Large intestine (tissue), 3 donors: ENCODE results near the gene REG1A. TPM values are rescaled to one million over a fixed set of nuclear protein-coding genes. Genes with fewer than 3 reads are reported as not detected.
A peak's percentile ranks its signal among the peaks of the same experiment; 100 is the strongest.

ENCODE experiments used
- DNase-seq, 2 donors: peaks; one replicate each; pipeline versions ENCODE4 v3.0.0 to v3.0.0-alpha.2; 2013
- H3K27ac ChIP-seq: one replicate; pipeline ENCODE4 v1.5.1; 2013; ENCODE audit warnings: low read length
- H3K27me3 ChIP-seq: 2 replicates; pipeline ENCODE4 v1.6.1; 2013; ENCODE audit warnings: low read length; ENCODE audit not compliant: control insufficient read depth, insufficient read depth
- H3K36me3 ChIP-seq: 2 replicates; pipeline ENCODE4 v1.6.1; 2013; ENCODE audit warnings: low read length; ENCODE audit not compliant: control insufficient read depth, insufficient read depth
- H3K4me1 ChIP-seq: one replicate; pipeline ENCODE4 v1.6.1; 2013; ENCODE audit warnings: low read length; ENCODE audit not compliant: control insufficient read depth, insufficient read depth
- H3K4me3 ChIP-seq: one replicate; pipeline ENCODE4 v1.5.1; 2013; ENCODE audit warnings: low read length
- H3K9me3 ChIP-seq: one replicate; pipeline ENCODE4 v1.6.1; 2013; ENCODE audit warnings: mild to moderate bottlenecking, low read depth, low read length, moderate library complexity; ENCODE audit not compliant: control insufficient read depth
- WGBS: methylation state at CpG from one replicate; pipeline ENCODE4 v1.1.5; 2013; ENCODE audit warnings: low lambda C conversion rate; ENCODE audit not compliant: insufficient coverage; 5-methylcytosine and 5-hydroxymethylcytosine counted together
- polyA plus RNA-seq: library from polyadenylated mRNA; unstranded; fragments of 120-200 nt; gene quantifications from one replicate; pipeline ENCODE4 v1.2.1, GENCODE V29; 2013

REG1A gene
- polyA plus RNA-seq, 1 donor: 2.5 TPM

GRCh38 chr2:79099140-79099686, 21.1 kb upstream of the REG1A start:
- no peak overlapping the region for H3K27ac ChIP-seq
- H3K4me3 ChIP-seq: no peak overlapping the region
- H3K4me1 ChIP-seq: peaks cover 13% of the 10 kb centered on the region
- H3K36me3 ChIP-seq: no peaks in the 10 kb centered on the region
- peaks cover 14% of the 10 kb centered on the region for H3K9me3 ChIP-seq
- no peaks in the 10 kb centered on the region for H3K27me3 ChIP-seq
- no peak for DNase-seq
- WGBS: 80% methylated on average over 1 of the region's 7 CpGs

DNA sequence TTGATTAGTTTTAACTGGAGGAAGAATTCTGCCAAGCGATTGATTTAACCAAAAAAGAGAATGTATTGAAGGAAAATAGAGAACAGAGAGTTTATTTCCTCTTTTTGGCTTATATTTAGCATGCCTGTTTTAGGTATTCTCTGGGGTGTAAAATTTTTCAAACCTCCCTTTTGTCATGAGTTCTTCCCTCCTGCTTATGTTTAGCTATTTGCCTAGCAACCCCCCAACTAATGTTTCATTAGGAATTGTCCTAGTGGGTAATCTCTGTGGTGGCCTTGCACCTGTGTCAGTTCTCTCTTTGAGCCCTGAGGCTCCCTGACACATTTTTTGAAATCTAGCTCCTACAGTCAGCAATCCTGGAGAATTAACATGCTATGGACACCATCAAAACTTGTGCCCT, 20.0 kb upstream of the REG1A start:
- no peak for DNase-seq
- WGBS: 100% methylated on average over 1 of the region's 1 CpG

GRCh38 chr2:79101024-79101423, 19.3 kb upstream of the REG1A start:
- Histone ChIP-seq H3K27me3 (no peaks in the 10 kb centered on the region), H3K9me3 (peaks cover 14% of the 10 kb centered on the region), H3K36me3 (no peaks in the 10 kb centered on the region), H3K4me1 (peaks cover 17% of the 10 kb centered on the region), H3K27ac (no peak overlapping the region), H3K4me3 (no peak overlapping the region)
- no peak for DNase-seq
- WGBS: 100% methylated on average over 1 of the region's 2 CpGs

More for the DNA sequence above, 20.0 kb upstream of the REG1A start:
- peaks cover 17% of the 10 kb centered on the region for H3K4me1 ChIP-seq
- no peak overlapping the region for H3K27ac ChIP-seq
- H3K9me3 ChIP-seq: peaks cover 14% of the 10 kb centered on the region
- no peaks in the 10 kb centered on the region for H3K27me3 ChIP-seq
- no peak overlapping the region for H3K4me3 ChIP-seq
- no peaks in the 10 kb centered on the region for H3K36me3 ChIP-seq

- DNase-seq: peak; percentile 79 to 92
- H3K27ac ChIP-seq: peak overlapping the region; percentile 50
- H3K36me3 ChIP-seq: no peaks in the 10 kb centered on the region
- WGBS: no CpG with 5 or more reads among the region's 2 CpGs
- peaks cover 17% of the 10 kb centered on the region for H3K4me1 ChIP-seq
- H3K4me3 ChIP-seq: no peak overlapping the region
- H3K9me3 ChIP-seq: peaks cover 10% of the 10 kb centered on the region
- no peaks in the 10 kb centered on the region for H3K27me3 ChIP-seq
Observed at GRCh38 chr2:79103214-79103613, 17.1 kb upstream of the REG1A start.

- no peak for DNase-seq
- peaks cover 10% of the 10 kb centered on the region for H3K9me3 ChIP-seq
- no peaks in the 10 kb centered on the region for H3K36me3 ChIP-seq
- H3K27me3 ChIP-seq: no peaks in the 10 kb centered on the region
- H3K4me1 ChIP-seq: peaks cover 17% of the 10 kb centered on the region
- no peak overlapping the region for H3K27ac ChIP-seq
- H3K4me3 ChIP-seq: no peak overlapping the region
- WGBS: 80% methylated on average over 1 of the region's 2 CpGs
Observed at GRCh38 chr2:79105259-79105658, 15.0 kb upstream of the REG1A start.

- H3K4me1 ChIP-seq: peaks cover 14% of the 10 kb centered on the region
- H3K27ac ChIP-seq: no peak overlapping the region
- H3K9me3 ChIP-seq: no peaks in the 10 kb centered on the region
- 100% methylated on average over 2 of the region's 3 CpGs for WGBS
- no peaks in the 10 kb centered on the region for H3K36me3 ChIP-seq
- no peak overlapping the region for H3K4me3 ChIP-seq
- H3K27me3 ChIP-seq: no peaks in the 10 kb centered on the region
- DNase-seq: no peak
Observed at GRCh38 chr2:79112269-79112668, 8.0 kb upstream of the REG1A start.

DNA sequence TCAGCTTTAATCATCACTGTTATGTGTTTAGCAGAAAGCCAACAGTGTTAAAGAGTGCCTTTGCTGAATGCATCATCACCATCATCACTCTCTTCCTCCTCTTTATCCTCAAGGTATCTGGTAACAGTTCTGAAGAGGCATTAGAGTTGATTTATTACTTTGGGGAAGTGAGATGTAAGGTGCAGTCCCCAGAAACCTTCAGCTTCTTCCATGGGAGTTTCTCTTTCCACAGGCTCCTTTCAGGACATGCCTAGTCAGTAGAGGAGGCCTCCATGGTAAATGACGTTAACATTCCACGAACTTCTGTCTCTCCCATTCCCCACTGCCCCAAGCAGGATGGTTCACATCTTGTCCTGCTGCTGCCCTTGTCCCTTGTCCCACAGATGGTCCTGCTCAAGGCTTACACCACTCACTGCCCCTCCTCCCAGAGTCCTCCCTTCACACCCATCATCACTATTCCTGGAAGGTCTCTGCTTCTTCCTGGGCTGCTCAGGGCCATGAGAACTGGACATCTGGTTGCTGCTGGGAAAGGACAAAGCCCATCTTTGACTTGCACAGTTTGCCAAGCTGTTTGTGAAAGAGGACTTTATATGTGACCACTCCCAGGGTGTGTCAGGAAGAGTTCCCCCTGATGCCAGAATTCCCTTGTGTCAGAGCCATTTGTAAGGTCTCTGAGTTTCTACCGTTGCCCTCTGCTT, 5.3 kb upstream of the REG1A start:
- Histone ChIP-seq H3K9me3 (no peaks in the 10 kb centered on the region), H3K4me3 (no peak overlapping the region), H3K27ac (no peak overlapping the region)

DNA sequence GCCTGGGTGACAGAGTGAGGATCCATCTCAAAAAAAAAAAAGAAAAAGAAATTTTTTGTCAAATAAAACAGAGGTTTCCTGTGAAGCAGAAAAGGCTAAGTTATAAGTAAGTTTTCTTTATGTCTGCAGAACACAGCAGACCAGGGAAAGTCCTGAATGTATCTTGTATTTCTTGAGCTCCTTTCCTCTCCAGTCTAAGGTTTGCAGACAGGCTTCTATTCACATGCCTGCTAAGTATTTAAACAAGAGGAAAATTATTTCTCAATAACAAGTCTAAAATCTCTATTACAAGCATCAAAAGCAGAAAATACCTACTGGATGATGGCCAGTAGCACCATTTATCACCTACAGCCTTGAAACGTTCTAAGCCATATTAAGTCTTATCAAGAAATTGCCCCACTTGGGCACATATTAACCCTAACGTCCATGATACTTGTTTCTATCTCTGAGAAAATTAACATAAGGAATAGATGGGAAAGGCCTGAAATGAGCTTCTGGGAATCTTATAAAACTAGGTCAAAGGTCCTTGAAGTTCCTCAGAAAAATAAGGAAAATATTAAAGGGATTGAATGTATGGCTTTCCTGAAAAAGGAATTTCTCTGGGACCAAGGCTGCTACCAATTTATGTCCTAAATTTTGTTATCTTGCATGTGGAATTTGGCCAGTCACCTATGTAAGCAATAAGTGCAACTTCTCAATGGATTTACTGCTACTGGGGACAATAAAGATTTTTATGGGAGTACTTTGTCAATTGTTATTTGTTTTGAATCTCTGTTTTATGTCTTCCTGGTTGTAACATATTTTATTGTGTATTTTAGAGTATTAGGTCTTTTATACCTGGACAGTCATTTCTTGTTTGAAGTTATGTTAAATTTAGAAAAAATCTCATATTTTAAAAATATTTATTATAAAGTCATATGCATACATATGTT, 3.0 kb upstream of the REG1A start:
- H3K4me3 ChIP-seq: no peak overlapping the region
- no peaks in the 10 kb centered on the region for H3K9me3 ChIP-seq
- no CpG with 5 or more reads among the region's 2 CpGs for WGBS
- DNase-seq: peak; percentile 13 to 70
- H3K4me1 ChIP-seq: peaks cover 14% of the 10 kb centered on the region
- H3K27me3 ChIP-seq: no peaks in the 10 kb centered on the region
- no peak overlapping the region for H3K27ac ChIP-seq
- H3K36me3 ChIP-seq: no peaks in the 10 kb centered on the region

More for the DNA sequence above, 5.3 kb upstream of the REG1A start:
- Histone ChIP-seq H3K36me3 (no peaks in the 10 kb centered on the region), H3K4me1 (peaks cover 14% of the 10 kb centered on the region), H3K27me3 (no peaks in the 10 kb centered on the region)
- no CpG with 5 or more reads among the region's 3 CpGs for WGBS
- DNase-seq: peak; percentile 7 to 44

DNA sequence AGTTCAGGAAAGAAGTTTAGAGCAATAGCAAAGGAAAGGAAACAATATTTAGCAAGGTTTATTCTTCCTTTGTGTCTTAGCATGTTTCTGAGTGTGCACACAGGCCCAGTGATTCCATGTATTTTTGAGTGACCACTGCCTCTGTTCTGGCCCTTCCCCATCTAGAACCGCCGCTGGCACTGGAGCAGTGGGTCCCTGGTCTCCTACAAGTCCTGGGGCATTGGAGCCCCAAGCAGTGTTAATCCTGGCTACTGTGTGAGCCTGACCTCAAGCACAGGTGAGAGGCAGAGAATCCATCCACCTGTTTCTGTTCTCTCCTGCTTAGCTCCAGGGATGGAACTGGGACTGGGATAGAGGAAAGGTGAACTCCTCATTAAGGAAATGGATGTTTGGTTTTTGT, 2.4 kb downstream of the REG1A start:
- no peak for DNase-seq
- H3K27me3 ChIP-seq: no peaks in the 10 kb centered on the region
- H3K4me3 ChIP-seq: no peak overlapping the region
- H3K4me1 ChIP-seq: no peaks in the 10 kb centered on the region
- WGBS: no CpG with 5 or more reads among the region's 2 CpGs
- no peak overlapping the region for H3K27ac ChIP-seq
- H3K9me3 ChIP-seq: no peaks in the 10 kb centered on the region
- no peaks in the 10 kb centered on the region for H3K36me3 ChIP-seq

DNA sequence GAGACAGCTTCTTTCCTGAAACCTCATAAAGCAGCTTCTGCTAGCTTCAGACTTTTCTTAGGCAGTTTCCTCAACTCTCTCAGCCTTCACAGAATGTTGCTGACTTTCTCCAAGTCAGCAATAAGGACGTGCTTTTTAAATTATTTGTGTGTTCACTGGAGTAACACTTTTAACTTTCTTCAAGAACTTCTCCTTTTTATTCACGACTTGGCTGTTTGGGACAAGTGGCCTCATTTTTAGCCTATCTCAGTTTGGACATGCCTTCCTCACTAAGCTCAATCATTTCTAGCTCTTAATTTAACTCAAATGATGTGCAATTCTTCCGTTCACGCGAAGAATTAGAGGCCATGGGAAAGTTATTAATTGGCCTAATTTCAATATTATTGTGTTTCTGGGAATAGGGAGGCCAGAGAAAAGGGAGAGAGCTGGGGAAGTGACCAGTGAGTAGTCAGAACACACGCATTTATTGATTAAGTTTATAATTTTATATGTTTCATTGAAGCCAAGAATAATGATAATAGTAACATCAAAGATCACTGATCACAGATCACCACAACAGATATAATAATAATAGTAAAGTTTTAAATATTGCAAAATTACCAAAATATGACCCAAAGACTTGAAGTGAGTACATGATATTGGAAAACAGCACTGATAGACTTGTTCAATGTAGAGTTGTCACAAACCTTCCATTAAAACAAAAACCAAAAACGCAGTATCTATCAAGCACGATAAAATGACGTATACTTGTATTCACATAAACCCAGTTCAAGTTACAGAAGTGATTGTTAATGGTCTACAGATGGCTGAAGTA, 4.8 kb downstream of the REG1A start:
- Histone ChIP-seq H3K4me1 (no peaks in the 10 kb centered on the region), H3K27me3 (no peaks in the 10 kb centered on the region), H3K9me3 (no peaks in the 10 kb centered on the region), H3K36me3 (no peaks in the 10 kb centered on the region), H3K27ac (no peak overlapping the region), H3K4me3 (no peak overlapping the region)
- no peak for DNase-seq
- no CpG with 5 or more reads among the region's 9 CpGs for WGBS
